Keratinocyte (primary cell): Measurements from ENCODE around the gene USB1. TPM values are rescaled to one million over a fixed set of nuclear protein-coding genes. Genes with fewer than 3 reads are reported as not detected.
A peak's percentile ranks its signal among the peaks of the same experiment; 100 is the strongest.
"Not testable (repeated sequence)": the region's sequence is repeated elsewhere in the genome, so short reads cannot be mapped to it uniquely, and the experiment has no call there.

Source experiments
- DNase-seq: peaks from one replicate; pipeline ENCODE4 v3.0.0-alpha.2; 2011; ENCODE audit warnings: low read depth, missing footprints, low spot score
- FAIRE-seq: peaks from 2 replicates; lab custom pipeline; 2011; peaks lifted over from hg19 to GRCh38; lab: Jason Lieb, UNC
- H2AFZ ChIP-seq: 2 replicates; pipeline ENCODE4 v1.6.0; 2012; ENCODE audit warnings: low read length, control low read depth, inconsistent platforms; ENCODE audit not compliant: control insufficient read depth
- H3K27ac ChIP-seq: 2 replicates; pipeline ENCODE4 v1.5.1; 2011; ENCODE audit warnings: low read length; ENCODE audit not compliant: control insufficient read depth, insufficient read depth
- H3K27me3 ChIP-seq: 3 replicates; pipeline ENCODE4 v1.6.0; 2011; ENCODE audit warnings: low read length; ENCODE audit not compliant: control insufficient read depth, insufficient read depth; ENCODE audit errors: extremely low read depth
- H3K36me3 ChIP-seq, 2 experiments: 2 replicates in 1 of 2; 3 replicates in 1 of 2; pipeline ENCODE4 v1.5.1; 2011; ENCODE audit warnings: low read length in 2 of 2, mild to moderate bottlenecking in 1 of 2; ENCODE audit not compliant: control insufficient read depth in 2 of 2, insufficient read depth in 2 of 2; ENCODE audit errors: extremely low read depth in 1 of 2
- H3K4me1 ChIP-seq: 3 replicates; pipeline ENCODE4 v1.5.1; 2011; ENCODE audit warnings: low read length; ENCODE audit not compliant: control insufficient read depth, insufficient read depth; ENCODE audit errors: extremely low read depth
- H3K4me2 ChIP-seq: 3 replicates; pipeline ENCODE4 v1.6.0; 2011; ENCODE audit warnings: low read depth, low read length; ENCODE audit not compliant: control insufficient read depth, insufficient read depth; ENCODE audit errors: extremely low read depth
- H3K4me3 ChIP-seq, 3 experiments: fragments of 200-600 bp in 1 of 3; sonication (generic) in 1 of 3; 2 replicates in 2 of 3; 3 replicates in 1 of 3; pipeline ENCODE4 v1.5.1; 2011 to 2016; ENCODE audit warnings: low read length in 3 of 3, mild to moderate bottlenecking in 3 of 3, control low read depth in 2 of 3, inconsistent platforms in 1 of 3, low read depth in 1 of 3, mixed read lengths in 1 of 3, mixed run types in 1 of 3, moderate library complexity in 1 of 3; ENCODE audit not compliant: control insufficient read depth in 2 of 3, insufficient read depth in 2 of 3; ENCODE audit errors: extremely low read depth in 1 of 3
- H3K79me2 ChIP-seq: 2 replicates; pipeline ENCODE4 v1.6.0; 2012; ENCODE audit warnings: low read length; ENCODE audit not compliant: control insufficient read depth, insufficient read depth
- H3K9ac ChIP-seq: 3 replicates; pipeline ENCODE4 v1.6.0; 2011; ENCODE audit warnings: low read length; ENCODE audit not compliant: control insufficient read depth, insufficient read depth; ENCODE audit errors: extremely low read depth
- H3K9me1 ChIP-seq: 3 replicates; pipeline ENCODE4 v1.6.0; 2011; ENCODE audit warnings: low read length; ENCODE audit not compliant: control insufficient read depth, insufficient read depth; ENCODE audit errors: extremely low read depth
- H3K9me3 ChIP-seq: 2 replicates; pipeline ENCODE4 v1.5.1; 2012; ENCODE audit warnings: low read depth, low read length; ENCODE audit not compliant: control insufficient read depth
- H4K20me1 ChIP-seq: 3 replicates; pipeline ENCODE4 v1.6.0; 2011; ENCODE audit warnings: low read length; ENCODE audit not compliant: control insufficient read depth, insufficient read depth; ENCODE audit errors: extremely low read depth
- EZH2 ChIP-seq: IDR thresholded peaks from one replicate; pipeline ENCODE4 v1.6.1; 2012; ENCODE audit warnings: inconsistent platforms, mild to moderate bottlenecking, low read length, moderate library complexity
- dilution Hi-C: fragments of 300-500 bp; cut with MboI; formaldehyde crosslinking; loops from one replicate; pipeline ENCODE4 v1.7.0; 2020; ENCODE audit warnings: low sequenced_read_pairs; ENCODE audit not compliant: extremely low pct_ligation_motif_present
- polyA plus RNA-seq, 5 experiments: library from polyadenylated mRNA; depleted of rRNA in 3 of 5; stranded (reverse) in 3 of 5; stranded (forward) in 1 of 5; unstranded in 1 of 5; fragments of >200 nt; gene quantifications; 1 replicate in 1 of 5; 2 replicates in 3 of 5; 3 replicates in 1 of 5; pipeline versions ENCODE4 v1.2.1 to v1.2.3, GENCODE V29; 2011 to 2012; ENCODE audit warnings: missing spikeins in 2 of 5, low read depth in 1 of 5, low replicate concordance in 1 of 5
- TF ChIP-seq, protein P1 (sequence below), 3 experiments: IDR thresholded peaks in 1 of 3; conservative IDR thresholded peaks in 1 of 3; optimal IDR thresholded peaks in 1 of 3; 2 replicates in 2 of 3; 3 replicates in 1 of 3; pipeline versions ENCODE3 to v1.5.1; 2011; ENCODE audit warnings: low read length in 3 of 3, mild to moderate bottlenecking in 3 of 3, moderate library complexity in 2 of 3, control low read depth in 1 of 3, inconsistent platforms in 1 of 3; ENCODE audit not compliant: insufficient read depth in 2 of 3; ENCODE audit errors: extremely low read depth in 1 of 3

Gene USB1
- polyA plus RNA-seq, 1 donor (not counting 4 experiments of a cell fraction or from before 2014, with no cell fraction given) = 63.5 TPM

- DNase-seq = no peak
- Histone ChIP-seq H3K4me2 (no peak overlapping the region), H3K4me3 (no peak overlapping the region), H3K9me1 (no peaks in the 10 kb centered on the region), H3K27me3 (no peaks in the 10 kb centered on the region), H3K9me3 (no peaks in the 10 kb centered on the region), H3K9ac (no peak overlapping the region), H3K79me2 (no peaks in the 10 kb centered on the region), H3K27ac (no peak overlapping the region), H4K20me1 (no peaks in the 10 kb centered on the region), H2AFZ (no peak overlapping the region), H3K36me3 (no peaks in the 10 kb centered on the region), H3K4me1 (peaks cover 11% of the 10 kb centered on the region)
- no peak for FAIRE-seq
- no peak for TF ChIP-seq EZH2
- TF ChIP-seq, protein P1, sequence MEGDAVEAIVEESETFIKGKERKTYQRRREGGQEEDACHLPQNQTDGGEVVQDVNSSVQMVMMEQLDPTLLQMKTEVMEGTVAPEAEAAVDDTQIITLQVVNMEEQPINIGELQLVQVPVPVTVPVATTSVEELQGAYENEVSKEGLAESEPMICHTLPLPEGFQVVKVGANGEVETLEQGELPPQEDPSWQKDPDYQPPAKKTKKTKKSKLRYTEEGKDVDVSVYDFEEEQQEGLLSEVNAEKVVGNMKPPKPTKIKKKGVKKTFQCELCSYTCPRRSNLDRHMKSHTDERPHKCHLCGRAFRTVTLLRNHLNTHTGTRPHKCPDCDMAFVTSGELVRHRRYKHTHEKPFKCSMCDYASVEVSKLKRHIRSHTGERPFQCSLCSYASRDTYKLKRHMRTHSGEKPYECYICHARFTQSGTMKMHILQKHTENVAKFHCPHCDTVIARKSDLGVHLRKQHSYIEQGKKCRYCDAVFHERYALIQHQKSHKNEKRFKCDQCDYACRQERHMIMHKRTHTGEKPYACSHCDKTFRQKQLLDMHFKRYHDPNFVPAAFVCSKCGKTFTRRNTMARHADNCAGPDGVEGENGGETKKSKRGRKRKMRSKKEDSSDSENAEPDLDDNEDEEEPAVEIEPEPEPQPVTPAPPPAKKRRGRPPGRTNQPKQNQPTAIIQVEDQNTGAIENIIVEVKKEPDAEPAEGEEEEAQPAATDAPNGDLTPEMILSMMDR (optimal IDR thresholded peaks at IDR 0.05 in 1 of 3, IDR thresholded peaks at IDR 0.05 in 1 of 3, conservative IDR thresholded peaks at IDR 0.05 in 1 of 3; ENCODE audit: extremely low read depth in 1 of 3, insufficient read depth in 2 of 3, low read length in 3 of 3) = peak in 1 of 3 experiments; percentile 61
- dilution Hi-C loops = no loop called here
Observed at GRCh38 chr16:57977418-57978069, 23.7 kb upstream of the USB1 start.

DNA sequence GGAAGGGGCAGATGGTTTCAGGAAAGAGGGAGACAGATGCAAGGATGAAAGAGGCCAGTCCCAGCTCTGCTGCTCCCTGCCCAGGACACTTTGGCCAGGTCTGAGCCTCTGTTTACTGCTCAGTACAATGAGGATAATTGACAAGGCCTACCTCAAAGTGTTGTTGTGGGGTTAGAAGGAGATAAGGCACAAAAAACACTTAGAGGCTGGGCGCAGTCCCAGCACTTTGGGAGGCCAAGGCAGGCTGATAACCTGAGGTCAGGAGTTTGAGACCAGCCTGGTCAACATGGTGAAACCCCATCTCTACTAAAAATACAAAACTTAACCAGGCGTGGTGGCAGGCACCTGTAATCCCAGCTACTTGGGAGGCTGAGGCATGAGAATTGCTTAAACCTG, 23.1 kb upstream of the USB1 start:
- H2AFZ ChIP-seq, FAIRE-seq, H3K36me3 ChIP-seq, dilution Hi-C loops, H3K9ac ChIP-seq, H3K27ac ChIP-seq, DNase-seq, H4K20me1 ChIP-seq, H3K79me2 ChIP-seq, H3K9me1 ChIP-seq, H3K27me3 ChIP-seq, H3K4me2 ChIP-seq, H3K9me3 ChIP-seq, H3K4me3 ChIP-seq: not testable (repeated sequence)
- H3K4me1 ChIP-seq = peaks cover 11% of the 10 kb centered on the region
